Activated naive CD8-positive, alpha-beta T cell treated with anti-CD3 and anti-CD28 coated beads, Interleukin-2, amount 10 ng/mL, durations not matched to agents 7 days and 5 days (primary cell): ENCODE results near the gene MPHOSPH6. TPM values are rescaled to one million over a fixed set of nuclear protein-coding genes. Genes with fewer than 3 reads are reported as not detected.

Experiments
- ATAC-seq: fragments of 150-1000 bp; cut with Tn5 transposase; one replicate; pipeline ENCODE4 v1.10.0; 2021; ENCODE audit warnings: low read depth, moderate library complexity
- POLR2A ChIA-PET: fragments of 350-600 bp; sonication (Branson Sonifier 250); formaldehyde crosslinking; loops from one replicate; lab custom pipeline; 2021; ENCODE audit warnings: antibody characterized with exemption; lab: Charles Lee
- DNase-seq: peaks from one replicate; pipeline ENCODE4 v3.0.0; 2021
- H3K27ac Mint-ChIP-seq: one replicate; pipeline ENCODE4 v1.8.0; 2022; ENCODE audit warnings: mild to moderate bottlenecking, mixed read lengths
- H3K27me3 Mint-ChIP-seq: one replicate; pipeline ENCODE4 v1.8.0; 2022; ENCODE audit warnings: mild to moderate bottlenecking, moderate library complexity, mixed read lengths
- H3K36me3 Mint-ChIP-seq: one replicate; pipeline ENCODE4 v1.8.0; 2021; ENCODE audit warnings: mild to moderate bottlenecking, mixed read lengths
- H3K4me1 Mint-ChIP-seq: one replicate; pipeline ENCODE4 v1.8.0; 2021; ENCODE audit warnings: mixed read lengths
- H3K4me3 Mint-ChIP-seq: one replicate; pipeline ENCODE4 v1.8.0; 2022; ENCODE audit warnings: mild to moderate bottlenecking, moderate library complexity, mixed read lengths
- H3K9me3 Mint-ChIP-seq: one replicate; pipeline ENCODE4 v1.8.0; 2021; ENCODE audit warnings: mixed read lengths
- total RNA-seq, 2 experiments: library from RNA; stranded (reverse); gene quantifications; one replicate each; pipeline ENCODE4 v1.2.3, GENCODE V29; 2021

The MPHOSPH6 gene
- total RNA-seq, 2 experiments from 2014 or later = 25.0 to 25.6 TPM

DNA sequence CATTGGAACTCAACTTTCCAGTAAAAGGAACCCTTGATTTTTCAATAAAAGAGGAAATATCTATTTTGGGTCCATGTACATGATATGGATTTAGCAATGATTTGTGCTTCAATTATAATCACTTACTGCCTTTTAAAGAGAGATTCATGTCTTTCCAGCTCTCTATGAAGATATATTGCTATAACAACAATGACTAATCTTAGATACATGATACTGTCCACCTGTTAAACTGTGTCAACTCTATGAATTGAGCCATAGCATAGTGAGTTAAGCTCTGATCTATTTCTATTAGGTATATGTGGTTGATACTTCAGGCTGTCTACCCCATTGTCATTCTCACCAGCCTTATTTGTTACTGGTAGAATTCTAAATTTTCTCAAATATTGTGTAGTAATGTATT, 15.0 kb upstream of the MPHOSPH6 start:
- Mint-ChIP-seq H3K9me3 (no peaks in the 10 kb centered on the region), H3K27ac (no peak overlapping the region), H3K4me3 (no peak overlapping the region), H3K4me1 (peaks cover 6% of the 10 kb centered on the region), H3K27me3 (peaks cover 29% of the 10 kb centered on the region), H3K36me3 (no peaks in the 10 kb centered on the region)
- ATAC-seq (no peak), DNase-seq (no peak)
- POLR2A ChIA-PET = no interaction called here

DNA sequence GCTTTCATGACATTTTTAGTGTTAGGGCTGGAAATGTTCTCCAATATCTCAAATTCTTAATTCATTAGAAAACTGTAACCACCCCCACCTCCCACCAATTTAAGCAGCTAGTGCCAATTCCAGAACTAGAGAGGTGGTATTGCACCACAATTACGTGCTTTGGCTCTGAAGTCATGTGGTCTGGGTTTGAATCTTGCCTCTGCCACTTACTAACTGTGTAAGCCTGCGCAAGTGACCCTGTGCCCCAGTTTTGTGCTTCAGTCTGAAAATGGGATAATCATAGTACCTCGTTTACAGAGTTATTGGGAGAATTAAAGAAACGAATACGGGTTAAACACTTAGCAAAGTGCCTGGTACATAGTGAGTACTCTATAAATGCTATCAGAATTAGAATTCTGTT, 14.2 kb upstream of the MPHOSPH6 start:
- DNase-seq (no peak), ATAC-seq (no peak)
- Mint-ChIP-seq H3K4me1 (peaks cover 6% of the 10 kb centered on the region), H3K27me3 (peaks cover 30% of the 10 kb centered on the region), H3K36me3 (no peaks in the 10 kb centered on the region), H3K4me3 (no peak overlapping the region), H3K27ac (no peak overlapping the region), H3K9me3 (no peaks in the 10 kb centered on the region)
- POLR2A ChIA-PET = no interaction called here

DNA sequence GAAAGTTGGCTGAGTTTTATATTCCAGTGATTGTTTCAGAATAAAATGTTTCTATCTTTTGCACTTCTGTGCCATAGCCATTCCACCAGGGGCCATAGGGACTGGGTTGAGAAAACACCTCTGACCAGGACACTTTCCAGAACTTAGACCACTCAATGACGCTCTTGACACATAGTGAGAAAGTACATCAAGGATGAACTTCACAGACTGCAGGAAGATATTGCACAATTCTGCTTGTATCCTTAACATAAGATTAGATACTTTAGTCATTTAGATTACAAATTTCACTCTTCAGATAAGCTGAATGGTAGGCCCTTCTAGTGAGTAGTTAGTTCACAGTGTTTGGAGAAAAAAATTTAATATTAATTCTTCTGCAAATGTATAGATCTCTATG, 13.0 kb upstream of the MPHOSPH6 start:
- Mint-ChIP-seq H3K27ac (no peak overlapping the region), H3K9me3 (no peaks in the 10 kb centered on the region), H3K36me3 (no peaks in the 10 kb centered on the region), H3K27me3 (peaks cover 35% of the 10 kb centered on the region), H3K4me3 (no peak overlapping the region), H3K4me1 (peaks cover 3% of the 10 kb centered on the region)
- POLR2A ChIA-PET = no interaction called here
- DNase-seq (no peak), ATAC-seq (no peak)

DNA sequence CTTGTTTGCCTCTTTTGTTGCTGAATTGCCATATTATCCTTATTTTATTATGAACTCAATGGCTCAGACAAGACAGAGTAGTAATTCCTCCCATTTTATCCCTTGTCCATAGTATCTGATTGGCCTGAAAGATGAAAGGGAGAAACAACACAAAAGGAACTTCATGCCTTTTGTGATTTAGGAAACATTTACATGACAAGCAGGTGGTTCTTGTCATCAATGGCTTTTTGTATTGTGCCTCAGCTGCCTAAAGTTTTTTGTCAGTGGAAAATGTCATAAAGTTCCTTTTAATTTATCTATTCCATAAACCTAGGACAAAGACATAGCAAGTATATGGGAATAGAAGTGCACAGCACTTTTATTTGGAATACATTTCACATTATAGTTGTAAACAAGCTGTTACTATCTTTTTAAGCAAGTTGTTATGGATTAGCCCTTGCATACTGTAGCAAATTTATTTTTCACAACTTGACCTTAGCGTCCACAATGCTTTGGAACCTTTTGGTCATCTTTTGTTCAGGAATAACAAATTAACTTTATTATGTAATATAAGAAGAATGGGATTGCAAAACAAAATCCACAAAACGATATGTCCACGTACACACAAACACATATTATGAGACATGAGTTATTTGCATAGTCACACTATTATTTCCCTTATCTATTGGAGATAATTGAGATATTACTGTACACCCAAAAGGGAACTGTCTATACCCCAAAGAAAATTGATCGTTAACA, 12.4 kb upstream of the MPHOSPH6 start:
- Mint-ChIP-seq H3K4me3 (no peak overlapping the region), H3K9me3 (no peaks in the 10 kb centered on the region), H3K4me1 (no peaks in the 10 kb centered on the region), H3K27me3 (peaks cover 39% of the 10 kb centered on the region), H3K36me3 (no peaks in the 10 kb centered on the region), H3K27ac (no peak overlapping the region)
- ATAC-seq = no peak
- no peak for DNase-seq
- POLR2A ChIA-PET = no interaction called here

DNA sequence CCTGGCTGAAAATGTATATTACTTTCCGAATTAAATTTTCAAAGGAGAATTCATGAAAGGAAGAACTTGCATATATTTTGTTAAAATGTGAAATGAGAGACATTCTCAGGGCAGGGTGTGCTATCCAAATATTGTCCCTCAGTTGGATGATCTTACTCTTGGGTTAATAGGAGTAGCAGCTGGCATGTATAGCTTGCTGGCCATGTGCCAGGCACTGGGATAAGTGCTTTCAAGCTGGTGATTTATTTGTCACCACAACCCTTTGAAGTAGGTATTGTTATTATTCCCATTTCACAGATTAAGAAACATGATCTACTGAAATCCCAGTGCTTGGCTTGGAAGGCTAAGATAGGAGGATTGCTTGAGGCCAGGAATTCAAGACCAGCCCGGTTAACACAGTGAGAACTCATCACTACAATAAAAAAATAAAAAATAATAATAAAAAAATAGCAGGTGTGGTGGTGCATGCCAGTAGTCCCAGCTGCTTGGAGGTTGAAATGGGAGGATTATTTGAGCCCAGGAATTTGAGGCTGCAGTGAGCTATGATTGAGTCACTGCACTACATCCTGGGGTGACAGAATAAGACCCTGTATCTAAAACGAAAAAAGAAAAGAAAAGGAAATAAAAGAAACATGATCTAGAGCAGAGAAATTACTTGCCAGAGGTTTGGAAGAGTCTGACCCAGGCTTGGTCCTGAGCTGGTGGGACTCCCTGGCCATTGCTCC, 11.6 kb upstream of the MPHOSPH6 start:
- H3K27me3 Mint-ChIP-seq = peaks cover 43% of the 10 kb centered on the region
- POLR2A ChIA-PET = no interaction called here
- no peak overlapping the region for H3K27ac Mint-ChIP-seq
- H3K9me3 Mint-ChIP-seq = no peaks in the 10 kb centered on the region
- no peak overlapping the region for H3K4me3 Mint-ChIP-seq
- ATAC-seq = no peak
- no peak for DNase-seq
- H3K36me3 Mint-ChIP-seq = no peaks in the 10 kb centered on the region
- H3K4me1 Mint-ChIP-seq = no peaks in the 10 kb centered on the region

DNA sequence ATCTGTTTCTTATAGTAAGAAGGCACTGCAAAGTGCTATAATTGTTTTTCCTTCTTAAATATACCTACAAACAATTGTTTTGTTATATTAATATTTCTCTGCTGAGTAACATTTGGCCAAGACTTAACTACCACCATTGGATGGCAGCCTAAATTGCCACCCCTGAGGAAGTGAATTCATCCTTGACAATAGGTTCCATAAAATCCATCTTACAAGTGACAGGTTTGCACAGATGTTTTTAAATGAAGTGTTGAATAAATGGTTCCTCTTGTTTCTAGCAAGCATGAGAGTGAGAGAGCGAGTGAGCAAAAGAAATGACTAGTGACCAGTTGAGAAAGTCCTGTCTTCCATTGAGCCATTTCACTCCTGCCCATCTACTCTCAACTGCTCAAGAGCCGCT, 8.3 kb upstream of the MPHOSPH6 start:
- no peak for DNase-seq
- Mint-ChIP-seq H3K36me3 (no peaks in the 10 kb centered on the region), H3K4me1 (no peaks in the 10 kb centered on the region), H3K4me3 (no peak overlapping the region), H3K27me3 (peaks cover 60% of the 10 kb centered on the region), H3K27ac (no peak overlapping the region), H3K9me3 (no peaks in the 10 kb centered on the region)
- no peak for ATAC-seq
- POLR2A ChIA-PET = no interaction called here

DNA sequence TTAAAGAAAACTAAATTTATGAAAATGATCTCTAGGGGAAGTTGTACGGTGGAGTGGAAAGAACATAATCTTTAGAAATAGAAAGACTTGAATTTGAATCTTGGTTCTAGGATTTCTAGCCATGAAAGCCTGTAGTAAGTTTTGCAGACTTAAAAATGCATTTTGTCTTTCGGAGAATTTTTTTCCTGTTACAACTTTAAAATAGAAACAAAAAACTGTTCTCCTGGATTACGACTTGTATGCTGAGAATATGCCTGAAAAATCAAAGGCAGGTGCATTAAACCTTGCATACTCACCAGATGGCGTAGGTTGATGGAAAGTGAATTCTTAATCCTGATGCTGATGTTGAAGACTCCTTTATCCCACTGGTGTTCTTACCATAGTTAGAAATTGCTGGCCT, 7.5 kb upstream of the MPHOSPH6 start:
- Mint-ChIP-seq H3K4me1 (no peaks in the 10 kb centered on the region), H3K4me3 (no peak overlapping the region), H3K36me3 (no peaks in the 10 kb centered on the region), H3K27me3 (peaks cover 65% of the 10 kb centered on the region), H3K27ac (no peak overlapping the region), H3K9me3 (no peaks in the 10 kb centered on the region)
- no peak for DNase-seq
- POLR2A ChIA-PET = no interaction called here
- ATAC-seq = no peak

DNA sequence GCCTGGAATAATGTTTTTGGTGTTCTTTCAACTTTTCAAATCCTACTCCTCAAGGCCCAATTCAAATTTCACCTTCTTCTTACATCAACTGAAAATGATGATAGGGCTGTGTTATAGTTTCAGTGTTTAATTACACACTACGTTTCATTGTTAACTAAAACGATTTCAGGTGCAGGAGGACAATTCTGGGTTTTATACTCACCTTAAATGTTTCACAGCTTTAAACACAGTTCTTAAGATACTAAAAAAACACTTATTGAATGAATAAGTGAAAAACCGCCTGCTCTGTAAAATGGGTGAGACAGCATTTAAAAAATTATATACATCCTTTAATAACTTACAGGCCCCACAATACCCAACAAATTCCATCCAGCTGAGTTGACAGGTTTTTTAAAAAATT, 6.2 kb upstream of the MPHOSPH6 start:
- DNase-seq = no peak
- POLR2A ChIA-PET = no interaction called here
- ATAC-seq = no peak
- Mint-ChIP-seq H3K36me3 (no peaks in the 10 kb centered on the region), H3K4me3 (no peak overlapping the region), H3K27me3 (peaks cover 73% of the 10 kb centered on the region), H3K9me3 (no peaks in the 10 kb centered on the region), H3K4me1 (no peaks in the 10 kb centered on the region), H3K27ac (no peak overlapping the region)

DNA sequence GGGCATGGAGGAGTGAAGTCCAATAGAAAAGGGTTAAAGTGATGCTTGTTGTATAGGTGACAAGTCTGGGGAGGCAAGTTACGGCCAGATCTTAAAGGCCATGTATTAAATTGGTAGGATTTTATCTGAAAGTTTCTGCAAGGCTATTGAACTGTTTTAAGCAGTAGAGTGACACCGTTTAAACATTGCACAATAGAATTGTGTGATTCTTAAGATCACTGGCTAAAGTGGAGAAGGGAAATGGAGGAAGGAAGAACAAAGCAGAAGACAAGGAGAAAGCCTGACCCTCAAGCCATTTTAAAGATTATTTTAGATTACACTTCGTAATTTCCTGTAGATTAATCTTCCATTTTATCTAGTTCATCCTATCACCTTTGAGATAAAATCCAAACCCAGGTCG, 5.6 kb upstream of the MPHOSPH6 start:
- Mint-ChIP-seq H3K4me3 (no peak overlapping the region), H3K4me1 (no peaks in the 10 kb centered on the region), H3K27me3 (peaks cover 76% of the 10 kb centered on the region), H3K27ac (no peak overlapping the region), H3K9me3 (no peaks in the 10 kb centered on the region), H3K36me3 (no peaks in the 10 kb centered on the region)
- no peak for DNase-seq
- POLR2A ChIA-PET = no interaction called here
- ATAC-seq = no peak

DNA sequence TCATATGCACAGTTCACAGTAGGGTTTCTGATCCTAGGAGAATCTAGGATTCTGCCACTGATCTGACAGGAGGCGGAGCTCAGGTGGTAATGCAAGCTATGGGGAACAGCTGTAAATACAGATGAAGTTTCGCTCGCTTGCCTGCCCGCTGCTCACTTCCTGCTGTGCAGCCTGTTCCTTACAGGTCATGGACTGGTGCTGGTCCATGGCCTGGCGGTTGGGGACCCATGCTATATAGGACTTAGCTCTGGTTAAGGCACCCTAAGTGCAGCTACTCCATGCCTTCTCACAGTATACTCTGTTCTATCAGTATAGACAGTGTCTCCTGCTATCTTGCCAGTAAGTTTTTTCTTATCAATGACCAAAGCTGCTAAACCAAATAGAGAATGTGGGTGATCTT, 2.4 kb downstream of the MPHOSPH6 start:
- H3K36me3 Mint-ChIP-seq = peaks cover 46% of the 10 kb centered on the region
- ATAC-seq (no peak), DNase-seq (no peak)
- H3K27ac Mint-ChIP-seq = no peak overlapping the region
- H3K4me3 Mint-ChIP-seq = no peak overlapping the region
- peaks cover 21% of the 10 kb centered on the region for H3K4me1 Mint-ChIP-seq
- peaks cover 17% of the 10 kb centered on the region for H3K27me3 Mint-ChIP-seq
- POLR2A ChIA-PET = interaction anchor here (0.6 kb wide), 1 partner anchor 34 kb away, joined by 3 read pairs; no protein-coding TSS in a partner anchor
- peaks cover 2% of the 10 kb centered on the region for H3K9me3 Mint-ChIP-seq

DNA sequence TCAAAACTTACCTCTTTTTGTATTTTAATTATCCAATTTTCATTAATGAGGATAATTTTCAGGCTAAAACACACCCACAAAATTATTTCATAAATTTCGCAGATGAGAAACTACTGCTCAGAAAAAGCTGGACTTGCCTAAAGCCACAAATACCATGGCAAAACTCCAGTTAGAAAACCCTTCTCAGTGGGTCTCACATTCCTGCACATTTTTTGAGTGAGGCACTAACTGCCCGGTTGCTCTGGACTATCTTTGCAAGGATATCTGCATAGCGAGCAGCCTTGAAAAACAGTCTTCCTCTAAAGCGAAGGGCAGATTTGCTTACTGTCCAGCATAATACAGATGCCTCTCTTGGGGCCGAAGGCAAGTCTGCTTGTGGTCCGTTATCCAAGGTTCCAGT, 9.8 kb downstream of the MPHOSPH6 start:
- H3K27ac Mint-ChIP-seq = no peak overlapping the region
- H3K36me3 Mint-ChIP-seq = peaks cover 35% of the 10 kb centered on the region
- H3K4me3 Mint-ChIP-seq = no peak overlapping the region
- peaks cover 6% of the 10 kb centered on the region for H3K4me1 Mint-ChIP-seq
- ATAC-seq (no peak), DNase-seq (no peak)
- no peaks in the 10 kb centered on the region for H3K27me3 Mint-ChIP-seq
- H3K9me3 Mint-ChIP-seq = no peaks in the 10 kb centered on the region
- POLR2A ChIA-PET = no interaction called here

DNA sequence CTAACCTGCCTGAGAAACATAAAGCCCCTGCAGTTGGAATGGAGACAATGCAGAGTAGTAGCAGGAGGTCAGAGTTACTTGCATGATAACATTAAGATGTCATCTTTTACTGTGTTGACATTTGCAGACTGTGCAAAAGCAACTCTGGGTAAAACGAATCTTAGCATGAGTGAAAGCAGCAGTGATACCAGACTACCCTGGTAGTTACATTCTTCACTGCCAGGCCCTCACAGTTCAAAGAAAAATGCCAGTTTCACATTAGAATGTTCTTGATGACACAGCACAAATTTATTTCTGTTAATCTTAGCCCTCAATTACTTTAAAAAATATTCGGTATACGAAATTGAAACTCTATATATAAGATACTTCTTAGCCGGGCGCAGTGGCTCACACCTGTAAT, 12.2 kb downstream of the MPHOSPH6 start:
- H3K27ac Mint-ChIP-seq = no peak overlapping the region
- H3K36me3 Mint-ChIP-seq = peaks cover 35% of the 10 kb centered on the region

DNA sequence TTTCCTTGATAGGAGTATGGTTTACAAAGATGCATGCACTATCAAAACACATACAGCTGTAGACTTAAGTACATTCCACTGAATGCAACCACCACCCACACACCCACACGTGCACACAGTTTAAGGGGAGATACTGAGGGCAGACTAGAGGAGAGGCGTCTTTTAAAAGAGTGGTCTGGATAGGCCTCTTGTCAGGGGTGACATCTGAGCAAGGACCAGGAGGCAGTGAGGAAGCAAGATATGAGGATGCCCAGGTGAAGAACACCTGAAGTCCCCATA, 12.6 kb downstream of the MPHOSPH6 start:
- no peak overlapping the region for H3K27ac Mint-ChIP-seq
- peaks cover 2% of the 10 kb centered on the region for H3K9me3 Mint-ChIP-seq
- ATAC-seq (no peak), DNase-seq (no peak)
- no peak overlapping the region for H3K4me3 Mint-ChIP-seq
- POLR2A ChIA-PET = no interaction called here
- H3K4me1 Mint-ChIP-seq = peaks cover 6% of the 10 kb centered on the region
- H3K27me3 Mint-ChIP-seq = no peaks in the 10 kb centered on the region
- peaks cover 33% of the 10 kb centered on the region for H3K36me3 Mint-ChIP-seq

More for the DNA sequence above, 12.2 kb downstream of the MPHOSPH6 start:
- Mint-ChIP-seq H3K9me3 (peaks cover 2% of the 10 kb centered on the region), H3K4me3 (no peak overlapping the region), H3K4me1 (peaks cover 6% of the 10 kb centered on the region), H3K27me3 (no peaks in the 10 kb centered on the region)
- DNase-seq (no peak), ATAC-seq (no peak)
- POLR2A ChIA-PET = no interaction called here

DNA sequence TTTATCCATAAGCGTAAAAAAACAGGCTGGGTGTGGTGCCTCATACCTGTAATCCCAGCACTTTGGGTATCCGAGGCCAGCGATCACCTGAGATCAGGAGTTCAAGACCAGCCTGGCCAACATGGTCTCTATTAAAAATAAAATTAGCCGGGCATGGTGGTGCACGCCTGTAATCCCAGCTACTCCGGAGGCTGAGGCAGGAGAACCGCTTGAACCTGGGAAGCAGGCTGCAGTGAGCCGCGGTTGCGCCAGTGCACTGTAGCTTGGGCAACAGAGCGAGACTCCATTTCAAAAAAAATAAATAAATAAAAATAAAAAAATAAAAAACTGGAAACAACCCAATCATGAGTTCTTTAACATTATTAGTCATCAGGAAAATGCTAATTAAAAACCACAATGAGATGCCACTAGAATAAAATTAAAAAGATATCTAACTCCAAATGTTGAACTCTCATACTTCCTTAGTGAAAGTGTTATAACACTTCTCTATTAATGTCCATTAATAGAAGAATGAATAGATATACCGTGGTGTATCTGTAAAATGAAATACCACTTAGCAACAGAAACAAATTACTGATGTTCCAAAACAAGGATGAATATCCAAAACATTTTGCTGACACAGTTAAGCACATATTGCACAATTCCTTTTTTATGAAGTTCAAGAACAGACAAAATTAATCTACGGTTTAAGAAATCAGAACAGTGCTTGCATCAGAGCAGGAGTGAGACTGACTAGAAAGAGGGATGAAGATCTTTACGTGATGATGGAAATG, 13.1 kb downstream of the MPHOSPH6 start:
- DNase-seq (no peak), ATAC-seq (no peak)
- POLR2A ChIA-PET = no interaction called here
- Mint-ChIP-seq H3K27me3 (no peaks in the 10 kb centered on the region), H3K4me1 (peaks cover 4% of the 10 kb centered on the region), H3K27ac (no peak overlapping the region), H3K36me3 (peaks cover 29% of the 10 kb centered on the region), H3K9me3 (peaks cover 2% of the 10 kb centered on the region), H3K4me3 (no peak overlapping the region)
